H1 (cell line): Measurements from ENCODE around the gene SLC25A22. TPM values are rescaled to one million over a fixed set of nuclear protein-coding genes. Genes with fewer than 3 reads are reported as not detected.

ENCODE experiments used
- CTCF ChIA-PET: fragments of 300-600 bp; sonication (Branson Sonifier 250); formaldehyde crosslinking; loops from one replicate; lab custom pipeline; 2021; ENCODE audit not compliant: partially characterized antibody; lab: Charles Lee
- POLR2A ChIA-PET: fragments of 300-600 bp; sonication (Branson Sonifier 250); formaldehyde crosslinking; loops from one replicate; lab custom pipeline; 2021; ENCODE audit warnings: inconsistent platforms; ENCODE audit not compliant: partially characterized antibody; lab: Charles Lee
- DNase-seq, 2 experiments: peaks; one replicate each; pipeline versions ENCODE4 v3.0.0 to v3.0.0-alpha.2; 2010 to 2022; ENCODE audit warnings: low spot score in 2 of 2, low read depth in 1 of 2, mixed read lengths in 1 of 2
- FAIRE-seq: peaks from 2 replicates; lab custom pipeline; 2011; peaks lifted over from hg19 to GRCh38; lab: Jason Lieb, UNC
- H2AFZ ChIP-seq: 2 replicates; pipeline ENCODE4 v1.8.1; 2012; ENCODE audit warnings: low read length, inconsistent platforms
- H2AK5ac ChIP-seq: 2 replicates; pipeline ENCODE4 v1.6.1; 2013; ENCODE audit warnings: low read depth, low read length
- H2BK120ac ChIP-seq: replicated peaks from 2 replicates; pipeline ENCODE3; 2013; ENCODE audit warnings: low read depth, low read length, inconsistent platforms
- H2BK12ac ChIP-seq: 2 replicates; pipeline ENCODE4 v1.6.1; 2013; ENCODE audit warnings: low read depth, low read length
- H2BK15ac ChIP-seq: 2 replicates; pipeline ENCODE4 v1.6.1; 2013; ENCODE audit warnings: low read length
- H2BK20ac ChIP-seq: 2 replicates; pipeline ENCODE4 v1.6.1; 2013; ENCODE audit warnings: low read length
- H2BK5ac ChIP-seq: 2 replicates; pipeline ENCODE4 v1.6.1; 2013; ENCODE audit warnings: low read depth, low read length
- H3K14ac ChIP-seq: 2 replicates; pipeline ENCODE4 v1.6.1; 2013; ENCODE audit warnings: inconsistent platforms; ENCODE audit not compliant: insufficient read length
- H3K18ac ChIP-seq: 2 replicates; pipeline ENCODE4 v1.6.1; 2013; ENCODE audit warnings: low read length; ENCODE audit errors: extremely low read depth
- H3K23ac ChIP-seq: 2 replicates; pipeline ENCODE4 v1.6.1; 2013; ENCODE audit warnings: inconsistent platforms; ENCODE audit not compliant: insufficient read length
- H3K23me2 ChIP-seq: 2 replicates; pipeline ENCODE4 v1.6.1; 2013; ENCODE audit warnings: low read depth, low read length
- H3K27ac ChIP-seq: 2 replicates; pipeline ENCODE4 v1.6.1; 2011; ENCODE audit warnings: low read depth, low read length, inconsistent platforms
- H3K27me3 ChIP-seq, 4 experiments: replicated peaks in 1 of 4; 1 replicate in 1 of 4; 2 replicates in 3 of 4; pipeline versions ENCODE4 v1.6.1 to v1.8.1; 2011 to 2013; ENCODE audit warnings: low read length in 3 of 4, mild to moderate bottlenecking in 3 of 4, inconsistent platforms in 2 of 4, mixed read lengths in 2 of 4, moderate library complexity in 1 of 4; ENCODE audit not compliant: control insufficient read depth in 3 of 4, insufficient read depth in 3 of 4; ENCODE audit errors: extremely low read depth in 1 of 4
- H3K36me3 ChIP-seq, 4 experiments: 2 replicates each; pipeline versions ENCODE4 v1.6.1 to v1.8.1; 2011 to 2013; ENCODE audit warnings: mild to moderate bottlenecking in 4 of 4, low read length in 3 of 4, moderate library complexity in 2 of 4, control low read depth in 1 of 4, inconsistent platforms in 1 of 4; ENCODE audit not compliant: insufficient read depth in 4 of 4, control insufficient read depth in 2 of 4
- H3K4ac ChIP-seq: replicated peaks from 2 replicates; pipeline ENCODE3; 2013; ENCODE audit warnings: low read length, low read depth, mixed read lengths, inconsistent platforms; ENCODE audit not compliant: insufficient read length
- H3K4me1 ChIP-seq, 4 experiments: replicated peaks in 1 of 4; 1 replicate in 1 of 4; 2 replicates in 3 of 4; pipeline versions ENCODE4 v1.6.1 to v1.8.1; 2011 to 2013; ENCODE audit warnings: low read length in 3 of 4, inconsistent platforms in 2 of 4, mixed read lengths in 1 of 4; ENCODE audit not compliant: insufficient read depth in 4 of 4, control insufficient read depth in 3 of 4
- H3K4me2 ChIP-seq, 2 experiments: 2 replicates each; pipeline versions ENCODE4 v1.6.1 to v1.8.1; 2011 to 2013; ENCODE audit warnings: low read depth in 2 of 2, low read length in 2 of 2, control low read depth in 1 of 2, inconsistent platforms in 1 of 2, mild to moderate bottlenecking in 1 of 2; ENCODE audit not compliant: insufficient read depth in 1 of 2
- H3K4me3 ChIP-seq, 4 experiments: fragments of 200-600, 300-600 bp in 1 of 4; sonication (generic), shearing (Covaris generic), sonication (Bioruptor Twin) in 1 of 4; 2 replicates each; pipeline versions ENCODE4 v1.5.1 to v1.8.1; 2011 to 2016; ENCODE audit warnings: low read length in 4 of 4, low read depth in 3 of 4, control low read depth in 2 of 4, inconsistent platforms in 2 of 4, mild to moderate bottlenecking in 2 of 4, mixed read lengths in 1 of 4, moderate library complexity in 1 of 4; ENCODE audit not compliant: insufficient read depth in 2 of 4; ENCODE audit errors: extremely low read depth in 1 of 4
- H3K56ac ChIP-seq: replicated peaks from 2 replicates; pipeline ENCODE3; 2013; ENCODE audit warnings: low read depth, mild to moderate bottlenecking, mixed read lengths, low read length, inconsistent platforms; ENCODE audit not compliant: insufficient read length
- H3K79me1 ChIP-seq: 2 replicates; pipeline ENCODE4 v1.6.1; 2013; ENCODE audit warnings: low read depth, low read length, control low read depth
- H3K79me2 ChIP-seq, 2 experiments: 2 replicates each; pipeline versions ENCODE4 v1.6.1 to v1.8.1; 2012 to 2013; ENCODE audit warnings: low read length in 2 of 2, mild to moderate bottlenecking in 2 of 2, inconsistent platforms in 1 of 2; ENCODE audit not compliant: insufficient read depth in 2 of 2, control insufficient read depth in 1 of 2
- H3K9ac ChIP-seq, 4 experiments: replicated peaks in 1 of 4; 1 replicate in 1 of 4; 2 replicates in 3 of 4; pipeline versions ENCODE4 v1.6.1 to v1.8.1; 2011 to 2013; ENCODE audit warnings: low read depth in 3 of 4, low read length in 3 of 4, control low read depth in 2 of 4, mild to moderate bottlenecking in 2 of 4, moderate library complexity in 2 of 4, inconsistent platforms in 1 of 4; ENCODE audit errors: extremely low read depth in 1 of 4
- H3K9me3 ChIP-seq, 2 experiments: 2 replicates each; pipeline versions ENCODE4 v1.6.1 to v1.8.1; 2012 to 2013; ENCODE audit warnings: mild to moderate bottlenecking in 2 of 2, moderate library complexity in 2 of 2, control low read depth in 1 of 2, inconsistent platforms in 1 of 2, low read depth in 1 of 2, low read length in 1 of 2, mixed read lengths in 1 of 2; ENCODE audit not compliant: insufficient read depth in 2 of 2
- H4K20me1 ChIP-seq, 2 experiments: replicated peaks in 1 of 2; 2 replicates each; pipeline versions ENCODE3 to v1.8.1; 2011 to 2013; ENCODE audit warnings: inconsistent platforms in 2 of 2, low read length in 2 of 2, mild to moderate bottlenecking in 1 of 2; ENCODE audit not compliant: insufficient read depth in 2 of 2, control insufficient read depth in 1 of 2
- H4K5ac ChIP-seq: 2 replicates; pipeline ENCODE4 v1.6.1; 2013; ENCODE audit warnings: low read length, low read depth, mixed read lengths, inconsistent platforms; ENCODE audit not compliant: insufficient read length
- H4K8ac ChIP-seq: 2 replicates; pipeline ENCODE4 v1.8.0; 2013; ENCODE audit warnings: mild to moderate bottlenecking, moderate library complexity, low read length, inconsistent platforms; ENCODE audit not compliant: insufficient read depth; ENCODE audit errors: extremely low read depth
- H4K91ac ChIP-seq: replicated peaks from 2 replicates; pipeline ENCODE3; 2013; ENCODE audit warnings: low read length, mixed read lengths, inconsistent platforms; ENCODE audit not compliant: insufficient read length
- CREB1 ChIP-seq: IDR thresholded peaks from 2 replicates; pipeline ENCODE4 v1.6.1; 2012; ENCODE audit warnings: inconsistent platforms
- CTCF ChIP-seq, 3 experiments: IDR thresholded peaks; 1 replicate in 2 of 3; 2 replicates in 1 of 3; pipeline versions ENCODE4 v1.5.1 to v1.6.1; 2011; ENCODE audit warnings: low read length in 3 of 3, mild to moderate bottlenecking in 3 of 3, inconsistent platforms in 2 of 3, low read depth in 1 of 3, moderate library complexity in 1 of 3; ENCODE audit not compliant: insufficient read depth in 1 of 3; ENCODE audit errors: control extremely low read depth in 1 of 3
- E2F6 ChIP-seq: IDR thresholded peaks from 2 replicates; pipeline ENCODE4 v1.6.1; 2012; ENCODE audit warnings: inconsistent platforms
- NANOG ChIP-seq: IDR thresholded peaks from 2 replicates; pipeline ENCODE4 v1.6.1; 2011; ENCODE audit warnings: low read length, low read depth, mild to moderate bottlenecking, inconsistent platforms; ENCODE audit not compliant: insufficient read depth, poor library complexity, severe bottlenecking
- whole genome bisulfite sequencing, 2 experiments: shearing (Covaris generic) in 1 of 2; methylation state at CpG; one replicate each; pipeline versions ENCODE4 v1.1.6 to v1.1.7; 2013 to 2015; ENCODE audit warnings: low lambda C conversion rate in 2 of 2, mixed read lengths in 2 of 2, inconsistent platforms in 1 of 2, low coverage in 1 of 2, missing lambda C conversion rate in 1 of 2; ENCODE audit not compliant: insufficient replicate concordance in 2 of 2, insufficient coverage in 1 of 2, insufficient read length in 1 of 2; ENCODE audit errors: extremely low coverage in 1 of 2, missing lambda C conversion rate in 1 of 2; 5-methylcytosine and 5-hydroxymethylcytosine counted together
- polyA plus RNA-seq, 7 experiments: library from polyadenylated mRNA; depleted of rRNA in 3 of 7; stranded (reverse) in 5 of 7; unstranded in 2 of 7; fragments of >200 nt in 5 of 7; fragments of 200-250 nt in 2 of 7; gene quantifications; 1 replicate in 5 of 7; 2 replicates in 1 of 7; 4 replicates in 1 of 7; pipeline versions ENCODE4 v1.2.1 to v1.2.3, GENCODE V29; 2011 to 2013; ENCODE audit warnings: missing spikeins in 2 of 7, mixed read lengths in 2 of 7
- total RNA-seq: library from RNA; stranded (reverse); fragmentation: NEBNext Ultra II Directional; extraction: Animal tissue kit (Norgen Biotek cat#: 25700); gene quantifications from 2 replicates; pipeline ENCODE4 v1.2.1, GENCODE V29; 2021

Gene SLC25A22
- total and polyA plus RNA-seq, 2 of the 8 experiments (the other 6 are each of a cell fraction or from before 2014, with no cell fraction given), result 31.5 to 48.0 TPM

GRCh38 chr11:788953-789940, 8.8 kb downstream of the SLC25A22 start:
- no peak overlapping the region for H4K91ac ChIP-seq
- H2BK120ac ChIP-seq, result no peak overlapping the region
- H3K56ac ChIP-seq, result no peak overlapping the region
- H3K4me3 ChIP-seq, result peak overlapping the region in 2 of 4 experiments; percentile 11 to 44; a peak in 3 of 8 replicates
- POLR2A ChIA-PET, result interaction anchor here (0.9 to 53.0 kb wide), 11 partner anchors 9 to 168 kb away, joined by 3 to 1917 read pairs (median 4); partner anchors contain the start of genes CD151, CRACR2B, GATD1 and PIDD1
- FAIRE-seq (no peak), DNase-seq (no peak)
- H3K79me1 ChIP-seq, result peaks cover 3% of the 10 kb centered on the region; the same call in 1 of the 2 replicates
- H2BK5ac ChIP-seq, result no peak overlapping the region
- CTCF ChIA-PET, result interaction anchor here (1.0 kb wide), 2 partner anchors 14 to 15 kb away, joined by 3 to 4 read pairs; no protein-coding TSS in a partner anchor
- no peak overlapping the region for H3K27ac ChIP-seq
- peak overlapping the region; percentile 23; the same call in 1 of the 2 replicates for H2BK12ac ChIP-seq
- WGBS, 2 experiments, result 77% methylated on average over 15 of the region's 31 CpGs; no CpG with 5 or more reads in 1 of the 2 experiments
- H3K4ac ChIP-seq, result no peak overlapping the region
- peak overlapping the region; percentile 46 to 60 for H3K4me2 ChIP-seq
- H3K14ac ChIP-seq, result no peak overlapping the region
- no peak overlapping the region for H2BK15ac ChIP-seq
- no peak overlapping the region for H4K5ac ChIP-seq
- peaks cover 0 to 9% (median 0%) of the 10 kb centered on the region in 4 experiments; a peak in 3 of 8 replicates for H3K36me3 ChIP-seq
- H3K9ac ChIP-seq, result no peak overlapping the region
- H3K23me2 ChIP-seq, result no peaks in the 10 kb centered on the region; the same call in 1 of the 2 replicates
- H3K4me1 ChIP-seq, result peaks cover 0 to 18% (median 11%) of the 10 kb centered on the region in 4 experiments; a peak in 6 of 7 replicates
- no peak overlapping the region for H2AFZ ChIP-seq
- H3K79me2 ChIP-seq, result no peaks in the 10 kb centered on the region
- no peak overlapping the region for H3K23ac ChIP-seq
- H4K20me1 ChIP-seq, result peaks cover 2 to 11% of the 10 kb centered on the region in 2 experiments
- H4K8ac ChIP-seq, result peak overlapping the region; percentile 35
- no peak overlapping the region for H2BK20ac ChIP-seq
- no peak overlapping the region for H2AK5ac ChIP-seq
- no peaks in the 10 kb centered on the region for H3K27me3 ChIP-seq
- H3K18ac ChIP-seq, result peak overlapping the region; percentile 32
- no peaks in the 10 kb centered on the region for H3K9me3 ChIP-seq
- TF ChIP-seq NANOG (no peak), CREB1 (no peak), CTCF (IDR thresholded peaks at IDR 0.05; ENCODE audit: control extremely low read depth in 1 of 3, insufficient read depth in 1 of 3, low read depth in 1 of 3, low read length in 3 of 3) (no peak), E2F6 (0 out of 2 replicates have a peak, but pooled peaks have one; percentile 17)
